A549 (cell line): ENCODE results near the gene PRR7. TPM values are rescaled to one million over a fixed set of nuclear protein-coding genes. Genes with fewer than 3 reads are reported as not detected.

Experiments used
- ATAC-seq, 2 experiments: fragments of 200-7000 bp in 1 of 2; fragments of >200 bp in 1 of 2; cut with Nextera tagmentation in 1 of 2; cut with Tn5 transposase in 1 of 2; 3 replicates each; pipeline versions ENCODE4 v1.8.0 to v1.9.1; 2018 to 2020; ENCODE audit warnings: mild to moderate bottlenecking in 1 of 2, moderate library complexity in 1 of 2
- CTCF ChIA-PET: fragments of 300-600 bp; sonication (Branson Sonifier 250); formaldehyde crosslinking; extraction: SDS; loops from one replicate; lab custom pipeline; 2021; ENCODE audit warnings: antibody characterized with exemption, inconsistent platforms; lab: Yijun Ruan, JAX
- POLR2A ChIA-PET: fragments of 350-600 bp; formaldehyde crosslinking; extraction: SDS; loops from one replicate; lab custom pipeline; 2021; ENCODE audit warnings: antibody characterized with exemption, inconsistent platforms; lab: Yijun Ruan, JAX
- DNase-seq, 2 experiments: peaks; one replicate each; pipeline versions ENCODE4 v3.0.0 to v3.0.0-alpha.2; 2011 to 2016; ENCODE audit warnings: low read depth in 1 of 2, low spot score in 1 of 2
- FAIRE-seq: peaks from 2 replicates; lab custom pipeline; 2011; peaks lifted over from hg19 to GRCh38; lab: Jason Lieb, UNC
- H3K27ac ChIP-seq, 2 experiments: fragments of >200 bp; sonication (Bioruptor Twin); formaldehyde crosslinking; 3 replicates each; pipeline ENCODE4 v1.5.1; 2016 to 2017
- H3K4me1 ChIP-seq: fragments of >200 bp; sonication (Bioruptor Twin); formaldehyde crosslinking; 3 replicates; pipeline ENCODE4 v1.6.1; 2016
- H3K4me2 ChIP-seq: fragments of >200 bp; sonication (Bioruptor Twin); formaldehyde crosslinking; 3 replicates; pipeline ENCODE4 v1.6.1; 2016
- H3K4me3 ChIP-seq: fragments of >200 bp; sonication (Bioruptor Twin); formaldehyde crosslinking; 3 replicates; pipeline ENCODE4 v1.5.1; 2016
- H3K9me3 ChIP-seq: fragments of >200 bp; sonication (Bioruptor Twin); formaldehyde crosslinking; 3 replicates; pipeline ENCODE4 v1.6.1; 2016
- BHLHE40 ChIP-seq: IDR thresholded peaks from 2 replicates; pipeline ENCODE4 v1.6.1; 2012; ENCODE audit warnings: low read depth, low read length, inconsistent platforms
- CBX8 ChIP-seq: fragments of 200-600 bp; sonication (generic); IDR thresholded peaks from 2 replicates; pipeline ENCODE4 v1.6.1; 2016
- CHD4 ChIP-seq: fragments of 200-600 bp; sonication (generic); IDR thresholded peaks from 2 replicates; pipeline ENCODE4 v1.6.1; 2016; ENCODE audit warnings: antibody characterized with exemption, mild to moderate bottlenecking, borderline replicate concordance
- EP300 ChIP-seq, 2 experiments: fragments of >200 bp; sonication (Bioruptor Twin); formaldehyde crosslinking; IDR thresholded peaks; 2 replicates in 1 of 2; 3 replicates in 1 of 2; pipeline ENCODE4 v1.6.1; 2016 to 2017
- HOXB13 ChIP-seq: fragments of 250-450 bp; sonication (Bioruptor Pico); IDR thresholded peaks from 2 replicates; pipeline ENCODE4 v1.5.0; 2020; ENCODE audit warnings: low read depth, mild to moderate bottlenecking, moderate library complexity
- HOXB5 ChIP-seq: fragments of 250-450 bp; sonication (Bioruptor Pico); IDR thresholded peaks from 2 replicates; pipeline ENCODE4 v1.5.0; 2020; ENCODE audit warnings: mild to moderate bottlenecking, moderate library complexity
- KDM5A ChIP-seq: fragments of 200-600 bp; sonication (generic); IDR thresholded peaks from 2 replicates; pipeline ENCODE4 v1.6.1; 2016; ENCODE audit warnings: antibody characterized with exemption, mild to moderate bottlenecking
- MAZ ChIP-seq: fragments of 150-350 bp; IDR thresholded peaks from 2 replicates; pipeline ENCODE4 v1.6.1; 2014; ENCODE audit warnings: antibody characterized with exemption, low read depth, low read length, borderline replicate concordance
- POLR2AphosphoS2 ChIP-seq: conservative IDR thresholded peaks from 2 replicates; pipeline ENCODE4 v1.6.1; 2012; ENCODE audit warnings: low read length, improper control_type of control experiment, inconsistent platforms
- RAD21 ChIP-seq, 2 experiments: fragments of >200 bp in 1 of 2; sonication (Bioruptor Twin) in 1 of 2; formaldehyde crosslinking in 1 of 2; IDR thresholded peaks in 1 of 2; conservative IDR thresholded peaks in 1 of 2; 2 replicates in 1 of 2; 3 replicates in 1 of 2; pipeline ENCODE4 v1.6.1; 2012 to 2018; ENCODE audit warnings: inconsistent platforms in 1 of 2
- RCOR1 ChIP-seq: fragments of 150-350 bp; IDR thresholded peaks from 2 replicates; pipeline ENCODE4 v1.6.1; 2014; ENCODE audit warnings: antibody characterized with exemption, low read length, low read depth
- WGBS: methylation state at CpG from one replicate; pipeline ENCODE4 v1.1.6; 2017; ENCODE audit errors: missing lambda C conversion rate; 5-methylcytosine and 5-hydroxymethylcytosine counted together
- polyA plus RNA-seq, 4 experiments: library from polyadenylated mRNA; depleted of rRNA in 3 of 4; stranded (reverse); fragments of >200 nt; fragmentation: RNase III in 1 of 4; extraction: RNeasy Plus Mini Kit Qiagen cat#74134 plus additional on column Dnase treatment in 1 of 4; gene quantifications; 2 replicates in 3 of 4; 3 replicates in 1 of 4; pipeline ENCODE4 v1.2.3, GENCODE V29; 2011 to 2017
- TF ChIP-seq, protein P1 (sequence below): fragments of 450-650 bp; IDR thresholded peaks from 2 replicates; pipeline ENCODE4 v1.6.1; 2014; ENCODE audit warnings: antibody characterized with exemption
- TF ChIP-seq, protein P2 (sequence below): IDR thresholded peaks from 2 replicates; pipeline ENCODE4 v1.6.1; 2012; ENCODE audit warnings: low read depth, borderline replicate concordance
- TF ChIP-seq, protein P3 (sequence below): fragments of 250-450 bp; sonication (Bioruptor Pico); IDR thresholded peaks from 2 replicates; pipeline ENCODE4 v1.5.0; 2021; ENCODE audit warnings: mild to moderate bottlenecking, moderate library complexity, borderline replicate concordance

The PRR7 gene
- polyA plus RNA-seq, 2 of the 4 experiments (the other 2 are of a cell fraction): 2.2 to 11.0 TPM

DNA sequence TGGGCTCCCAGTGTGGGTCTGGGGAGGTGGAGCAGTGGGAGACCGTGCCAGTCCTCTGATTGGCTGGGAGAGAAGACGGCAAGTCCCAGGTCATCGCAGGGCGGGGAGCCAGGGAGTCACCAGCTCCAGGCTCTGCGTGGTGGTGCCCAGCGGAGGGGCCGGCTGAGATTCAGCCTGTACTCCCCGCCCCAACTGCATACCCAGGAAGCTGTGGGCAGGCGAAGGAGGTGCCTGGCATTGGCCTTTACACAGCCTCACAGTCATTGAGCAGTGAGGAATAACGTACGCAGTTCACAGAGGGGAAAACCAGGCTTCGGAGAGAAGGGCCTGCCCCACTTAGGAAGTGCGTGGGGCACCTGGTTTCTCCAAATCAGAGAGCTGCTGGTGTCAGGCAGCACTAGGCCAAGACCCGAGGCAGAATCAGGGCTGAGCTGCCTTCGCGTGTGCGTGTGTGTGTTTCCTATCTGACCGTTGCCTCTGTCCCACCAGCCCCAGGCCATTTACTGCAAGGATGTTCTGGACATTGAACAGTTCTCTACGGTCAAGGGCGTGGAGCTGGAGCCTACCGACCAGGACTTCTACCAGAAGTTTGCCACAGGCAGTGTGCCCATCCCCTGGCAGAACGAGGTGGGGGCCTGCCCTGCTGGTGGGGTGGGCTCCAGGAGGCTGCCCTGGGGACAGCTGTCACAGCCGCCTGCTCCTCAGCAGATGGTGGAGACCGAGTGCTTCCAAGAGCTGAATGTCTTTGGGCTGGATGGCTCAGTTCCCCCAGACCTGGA lies 6.2 kb upstream of the PRR7 start:
- H3K4me2 ChIP-seq: no peak overlapping the region
- DNase-seq (no peak), FAIRE-seq (no peak), ATAC-seq (0 out of 6 replicates have a peak, but pooled peaks of 1 of the 2 experiments have one; percentile 4)
- WGBS: 93% methylated on average over 21 of the region's 24 CpGs
- no peak overlapping the region for H3K4me3 ChIP-seq
- no peaks in the 10 kb centered on the region for H3K9me3 ChIP-seq
- ChIA-PET CTCF (interaction anchor here (0.5 to 25.5 kb wide), 10 partner anchors 13 to 704 kb away, joined by 3 to 871 read pairs (median 4); partner anchors contain the start of genes F12, GRK6, PFN3 and SLC34A1), POLR2A (interaction anchor here (1.6 to 3.7 kb wide), 2 partner anchors 7 to 8 kb away, joined by 4 to 12 read pairs; partner anchors contain the start of gene PRR7)
- H3K4me1 ChIP-seq: no peaks in the 10 kb centered on the region
- no peak overlapping the region for H3K27ac ChIP-seq
- TF ChIP-seq HOXB5 (no peak), HOXB13 (CRISPR knock-in tag) (no peak), EP300 (IDR thresholded peaks at IDR 0.05) (no peak), CBX8 (no peak), CHD4 (no peak), POLR2AphosphoS2 (no peak), RCOR1 (no peak)
- TF ChIP-seq, protein P1, sequence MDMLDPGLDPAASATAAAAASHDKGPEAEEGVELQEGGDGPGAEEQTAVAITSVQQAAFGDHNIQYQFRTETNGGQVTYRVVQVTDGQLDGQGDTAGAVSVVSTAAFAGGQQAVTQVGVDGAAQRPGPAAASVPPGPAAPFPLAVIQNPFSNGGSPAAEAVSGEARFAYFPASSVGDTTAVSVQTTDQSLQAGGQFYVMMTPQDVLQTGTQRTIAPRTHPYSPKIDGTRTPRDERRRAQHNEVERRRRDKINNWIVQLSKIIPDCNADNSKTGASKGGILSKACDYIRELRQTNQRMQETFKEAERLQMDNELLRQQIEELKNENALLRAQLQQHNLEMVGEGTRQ: no peak
- TF ChIP-seq, protein P2, sequence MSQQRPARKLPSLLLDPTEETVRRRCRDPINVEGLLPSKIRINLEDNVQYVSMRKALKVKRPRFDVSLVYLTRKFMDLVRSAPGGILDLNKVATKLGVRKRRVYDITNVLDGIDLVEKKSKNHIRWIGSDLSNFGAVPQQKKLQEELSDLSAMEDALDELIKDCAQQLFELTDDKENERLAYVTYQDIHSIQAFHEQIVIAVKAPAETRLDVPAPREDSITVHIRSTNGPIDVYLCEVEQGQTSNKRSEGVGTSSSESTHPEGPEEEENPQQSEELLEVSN: no peak

DNA sequence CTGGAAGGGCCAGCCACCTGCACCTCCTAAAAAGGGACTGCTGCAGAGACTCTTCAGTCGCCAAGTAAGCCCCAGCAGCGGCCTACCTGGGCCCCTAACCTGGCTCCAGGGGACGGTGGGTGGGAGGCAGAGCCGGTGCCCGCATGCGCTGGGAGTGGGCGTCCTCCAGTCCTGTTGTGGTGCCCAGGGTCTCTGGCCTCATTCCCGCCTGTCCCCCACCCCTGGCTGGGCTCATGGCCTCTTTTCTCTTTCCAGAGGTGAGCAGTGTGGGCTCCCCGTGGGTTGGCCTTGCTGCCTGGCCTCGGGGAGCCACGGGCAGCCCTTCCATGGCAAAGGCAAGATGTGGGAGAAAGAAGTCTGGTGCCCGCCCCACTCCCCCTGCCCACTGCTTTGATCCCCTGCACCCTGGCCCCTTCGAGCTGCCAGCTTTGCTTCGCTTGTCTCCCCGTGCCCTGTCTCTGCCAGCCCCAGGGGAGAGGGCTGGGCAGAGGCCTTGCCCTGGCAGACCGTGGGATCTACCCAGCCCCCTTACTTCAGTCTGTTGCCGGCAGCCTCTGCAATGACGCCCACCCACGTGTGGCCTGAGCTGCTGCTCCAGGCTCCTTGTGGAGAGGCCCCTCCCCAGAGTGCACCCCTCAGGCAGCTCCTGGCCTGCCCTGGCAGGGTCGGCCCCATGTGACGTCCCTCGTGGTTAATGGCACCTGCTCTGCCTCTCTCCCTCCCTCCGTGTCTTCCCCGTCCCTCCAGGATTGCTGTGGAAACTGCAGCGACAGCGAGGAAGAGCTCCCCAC lies 5.4 kb upstream of the PRR7 start:
- Histone ChIP-seq H3K27ac (no peak overlapping the region), H3K4me2 (no peak overlapping the region), H3K9me3 (no peaks in the 10 kb centered on the region), H3K4me1 (peaks cover 5% of the 10 kb centered on the region; the same call in 2 of the 3 replicates), H3K4me3 (no peak overlapping the region)
- TF ChIP-seq, protein P3, sequence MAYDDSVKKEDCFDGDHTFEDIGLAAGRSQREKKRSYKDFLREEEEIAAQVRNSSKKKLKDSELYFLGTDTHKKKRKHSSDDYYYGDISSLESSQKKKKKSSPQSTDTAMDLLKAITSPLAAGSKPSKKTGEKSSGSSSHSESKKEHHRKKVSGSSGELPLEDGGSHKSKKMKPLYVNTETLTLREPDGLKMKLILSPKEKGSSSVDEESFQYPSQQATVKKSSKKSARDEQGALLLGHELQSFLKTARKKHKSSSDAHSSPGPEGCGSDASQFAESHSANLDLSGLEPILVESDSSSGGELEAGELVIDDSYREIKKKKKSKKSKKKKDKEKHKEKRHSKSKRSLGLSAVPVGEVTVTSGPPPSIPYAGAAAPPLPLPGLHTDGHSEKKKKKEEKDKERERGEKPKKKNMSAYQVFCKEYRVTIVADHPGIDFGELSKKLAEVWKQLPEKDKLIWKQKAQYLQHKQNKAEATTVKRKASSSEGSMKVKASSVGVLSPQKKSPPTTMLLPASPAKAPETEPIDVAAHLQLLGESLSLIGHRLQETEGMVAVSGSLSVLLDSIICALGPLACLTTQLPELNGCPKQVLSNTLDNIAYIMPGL (CRISPR knock-in tag): no peak
- TF ChIP-seq BHLHE40: no peak
- TF ChIP-seq KDM5A: no peak
- FAIRE-seq: no peak
- ChIA-PET POLR2A (interaction anchor here (1.1 to 1.6 kb wide), 3 partner anchors 9 to 37 kb away, joined by 3 to 4 read pairs (median 3); partner anchors contain the start of gene GRK6), CTCF (interaction anchor here (0.5 to 25.5 kb wide), 7 partner anchors 12 to 704 kb away, joined by 3 to 871 read pairs (median 5); partner anchors contain the start of genes F12, GRK6, PFN3 and SLC34A1)
- no peak for DNase-seq
- WGBS: 95% methylated on average over 22 of the region's 26 CpGs
- no peak for ATAC-seq

DNA sequence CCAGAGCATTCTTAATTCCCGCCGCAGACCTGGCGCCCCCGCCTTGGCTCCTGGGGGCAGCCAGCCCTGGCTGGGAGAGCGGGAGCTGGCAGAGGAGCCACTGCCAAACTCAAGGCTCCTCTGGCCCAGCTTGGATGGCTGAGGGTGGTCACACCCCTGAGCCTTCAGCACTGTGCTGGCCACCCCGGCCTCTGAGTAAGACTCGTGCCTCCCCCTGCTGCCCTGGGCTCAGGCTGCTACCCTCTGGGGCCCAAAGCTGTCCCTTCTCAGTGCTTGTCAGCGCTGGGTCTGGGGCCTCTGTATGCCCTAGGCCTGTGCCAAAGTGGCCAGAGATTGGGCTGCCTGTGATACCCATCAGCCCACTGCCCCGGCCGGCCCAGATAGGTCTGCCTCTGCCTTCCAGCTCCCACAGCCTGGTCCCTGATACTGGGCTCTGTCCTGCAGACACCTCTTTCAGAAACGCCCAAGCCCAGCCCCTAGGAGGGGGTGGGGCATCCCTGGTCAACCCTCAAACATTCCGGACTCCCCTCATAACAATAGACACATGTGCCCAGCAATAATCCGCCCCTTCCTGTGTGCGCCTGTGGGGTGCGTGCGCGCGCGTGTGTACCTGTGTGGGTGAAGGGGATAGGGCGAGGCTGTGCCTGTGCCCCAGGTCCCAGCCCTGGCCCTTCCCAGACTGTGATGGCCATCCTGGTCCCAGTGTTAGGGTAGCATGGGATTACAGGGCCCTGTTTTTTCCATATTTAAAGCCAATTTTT lies 4.4 kb upstream of the PRR7 start:
- peak in 1 of 2 experiments; percentile 3; a peak in 2 of 6 replicates for ATAC-seq

More for the DNA sequence above, 4.4 kb upstream of the PRR7 start:
- WGBS: 95% methylated on average over 15 of the region's 20 CpGs
- DNase-seq: no peak
- Histone ChIP-seq H3K4me2 (no peak overlapping the region), H3K4me1 (peaks cover 6% of the 10 kb centered on the region; the same call in 2 of the 3 replicates), H3K27ac (no peak overlapping the region), H3K9me3 (no peaks in the 10 kb centered on the region), H3K4me3 (no peak overlapping the region)
- ChIA-PET CTCF (interaction anchor here (1.2 to 25.5 kb wide), 4 partner anchors 11 to 53 kb away, joined by 3 to 871 read pairs (median 250); partner anchors contain the start of genes F12, GRK6, PFN3 and SLC34A1), POLR2A (interaction anchor here (1.1 to 1.6 kb wide), 3 partner anchors 10 to 38 kb away, joined by 3 to 4 read pairs (median 3); partner anchors contain the start of gene GRK6)
- no peak for FAIRE-seq
- TF ChIP-seq POLR2AphosphoS2: 0 out of 2 replicates have a peak, but pooled peaks have one; percentile 3
- no peak for TF ChIP-seq RAD21 (conservative IDR thresholded peaks at IDR 0.05 in 1 of 2, IDR thresholded peaks at IDR 0.05 in 1 of 2)
- TF ChIP-seq MAZ: no peak
- no peak for TF ChIP-seq BHLHE40
